Esophagus squamous epithelium (tissue), 4 donors: ENCODE measurements around the gene TEAD1.

Experiments used
- POLR2A ChIP-seq, 4 donors: fragments of 450-650 bp; IDR thresholded peaks; one replicate each; pipeline ENCODE4 v1.6.1; 2017; ENCODE audit warnings: antibody characterized with exemption in 4 of 4, mild to moderate bottlenecking in 4 of 4, moderate library complexity in 3 of 4
- TF ChIP-seq, protein P1 (sequence below), 6 experiments: fragments of 450-650 bp in 4 of 6; fragments of 200-600 bp in 2 of 6; sonication (generic) in 2 of 6; IDR thresholded peaks; one replicate each; pipeline ENCODE4 v1.5.1; 2016 to 2019; ENCODE audit warnings: antibody characterized with exemption in 6 of 6, mild to moderate bottlenecking in 4 of 6, moderate library complexity in 4 of 6

GRCh38 chr11:12842933-12843636 is 168.9 kb downstream of the TEAD1 start:
- TF ChIP-seq POLR2A (IDR thresholded peaks at IDR 0.05) = no peak
- TF ChIP-seq, protein P1, sequence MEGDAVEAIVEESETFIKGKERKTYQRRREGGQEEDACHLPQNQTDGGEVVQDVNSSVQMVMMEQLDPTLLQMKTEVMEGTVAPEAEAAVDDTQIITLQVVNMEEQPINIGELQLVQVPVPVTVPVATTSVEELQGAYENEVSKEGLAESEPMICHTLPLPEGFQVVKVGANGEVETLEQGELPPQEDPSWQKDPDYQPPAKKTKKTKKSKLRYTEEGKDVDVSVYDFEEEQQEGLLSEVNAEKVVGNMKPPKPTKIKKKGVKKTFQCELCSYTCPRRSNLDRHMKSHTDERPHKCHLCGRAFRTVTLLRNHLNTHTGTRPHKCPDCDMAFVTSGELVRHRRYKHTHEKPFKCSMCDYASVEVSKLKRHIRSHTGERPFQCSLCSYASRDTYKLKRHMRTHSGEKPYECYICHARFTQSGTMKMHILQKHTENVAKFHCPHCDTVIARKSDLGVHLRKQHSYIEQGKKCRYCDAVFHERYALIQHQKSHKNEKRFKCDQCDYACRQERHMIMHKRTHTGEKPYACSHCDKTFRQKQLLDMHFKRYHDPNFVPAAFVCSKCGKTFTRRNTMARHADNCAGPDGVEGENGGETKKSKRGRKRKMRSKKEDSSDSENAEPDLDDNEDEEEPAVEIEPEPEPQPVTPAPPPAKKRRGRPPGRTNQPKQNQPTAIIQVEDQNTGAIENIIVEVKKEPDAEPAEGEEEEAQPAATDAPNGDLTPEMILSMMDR (IDR thresholded peaks at IDR 0.05) = no peak
